HL-60 (cell line): Measurements from ENCODE around the gene TCHP.

Experiments used
- CTCF ChIP-seq: IDR thresholded peaks from one replicate; pipeline ENCODE4 v1.5.1; 2011; ENCODE audit warnings: low read length, control low read depth, inconsistent platforms; ENCODE audit not compliant: insufficient read depth
- POLR2AphosphoS5 ChIP-seq: IDR thresholded peaks from 2 replicates; pipeline ENCODE4 v1.6.1; 2012; ENCODE audit warnings: low read depth
- SPI1 ChIP-seq: IDR thresholded peaks from 2 replicates; pipeline ENCODE4 v1.6.1; 2012; ENCODE audit warnings: low read depth, mild to moderate bottlenecking, borderline replicate concordance
- TF ChIP-seq, protein P1 (sequence below): IDR thresholded peaks from 2 replicates; pipeline ENCODE4 v1.6.1; 2012; ENCODE audit warnings: low read depth; ENCODE audit not compliant: insufficient replicate concordance

DNA sequence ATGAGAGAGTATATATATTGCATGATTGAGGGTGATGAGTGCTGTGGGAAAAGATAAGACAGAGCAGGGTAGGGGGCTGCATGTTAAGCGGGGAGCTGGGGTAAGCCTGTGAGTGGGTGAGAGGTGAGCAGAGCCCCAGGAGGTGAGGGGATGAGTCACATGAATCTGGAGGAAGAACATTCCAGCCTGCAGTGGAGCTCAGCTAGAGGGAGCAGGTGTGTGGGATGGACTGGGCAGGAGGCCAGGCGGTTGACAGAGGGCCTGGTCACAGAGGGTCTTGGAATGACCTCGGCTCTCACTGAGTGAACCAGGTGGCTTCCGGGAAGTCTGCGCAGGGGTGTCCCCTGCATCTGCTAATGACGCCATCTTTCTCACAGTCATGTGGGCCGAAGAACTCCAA is 51.7 kb downstream of the TCHP start:
- no peak for TF ChIP-seq CTCF
- TF ChIP-seq POLR2AphosphoS5: no peak
- TF ChIP-seq, protein P1, sequence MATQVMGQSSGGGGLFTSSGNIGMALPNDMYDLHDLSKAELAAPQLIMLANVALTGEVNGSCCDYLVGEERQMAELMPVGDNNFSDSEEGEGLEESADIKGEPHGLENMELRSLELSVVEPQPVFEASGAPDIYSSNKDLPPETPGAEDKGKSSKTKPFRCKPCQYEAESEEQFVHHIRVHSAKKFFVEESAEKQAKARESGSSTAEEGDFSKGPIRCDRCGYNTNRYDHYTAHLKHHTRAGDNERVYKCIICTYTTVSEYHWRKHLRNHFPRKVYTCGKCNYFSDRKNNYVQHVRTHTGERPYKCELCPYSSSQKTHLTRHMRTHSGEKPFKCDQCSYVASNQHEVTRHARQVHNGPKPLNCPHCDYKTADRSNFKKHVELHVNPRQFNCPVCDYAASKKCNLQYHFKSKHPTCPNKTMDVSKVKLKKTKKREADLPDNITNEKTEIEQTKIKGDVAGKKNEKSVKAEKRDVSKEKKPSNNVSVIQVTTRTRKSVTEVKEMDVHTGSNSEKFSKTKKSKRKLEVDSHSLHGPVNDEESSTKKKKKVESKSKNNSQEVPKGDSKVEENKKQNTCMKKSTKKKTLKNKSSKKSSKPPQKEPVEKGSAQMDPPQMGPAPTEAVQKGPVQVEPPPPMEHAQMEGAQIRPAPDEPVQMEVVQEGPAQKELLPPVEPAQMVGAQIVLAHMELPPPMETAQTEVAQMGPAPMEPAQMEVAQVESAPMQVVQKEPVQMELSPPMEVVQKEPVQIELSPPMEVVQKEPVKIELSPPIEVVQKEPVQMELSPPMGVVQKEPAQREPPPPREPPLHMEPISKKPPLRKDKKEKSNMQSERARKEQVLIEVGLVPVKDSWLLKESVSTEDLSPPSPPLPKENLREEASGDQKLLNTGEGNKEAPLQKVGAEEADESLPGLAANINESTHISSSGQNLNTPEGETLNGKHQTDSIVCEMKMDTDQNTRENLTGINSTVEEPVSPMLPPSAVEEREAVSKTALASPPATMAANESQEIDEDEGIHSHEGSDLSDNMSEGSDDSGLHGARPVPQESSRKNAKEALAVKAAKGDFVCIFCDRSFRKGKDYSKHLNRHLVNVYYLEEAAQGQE: no peak
- TF ChIP-seq SPI1: no peak
